ENCODE measurements around the gene HDC.

Gene HDC

DNA sequence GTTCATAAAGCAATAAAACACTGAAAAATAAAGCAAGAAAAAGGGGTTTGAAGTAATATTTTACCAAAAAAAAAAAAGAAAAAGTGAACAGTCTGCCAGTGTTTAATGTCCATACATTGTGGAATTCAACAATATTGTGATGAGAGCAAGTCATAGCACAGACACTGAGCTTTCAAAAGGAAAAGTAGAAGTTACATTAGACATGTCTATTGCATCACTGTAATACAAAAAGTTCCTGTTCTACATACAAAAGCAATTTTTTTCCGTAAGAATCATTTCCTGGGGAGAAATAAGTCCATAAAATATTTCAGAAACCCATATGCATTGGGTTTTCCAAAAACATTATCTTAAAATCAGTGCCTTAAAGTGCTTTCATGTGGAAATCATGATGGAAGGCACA lies 11.8 kb upstream of the HDC start:
- H3K4me1 ChIP-seq (ENCODE audit: control insufficient read depth, insufficient read depth, low read depth, low read length) = peaks cover 5% of the 10 kb centered on the region
- no peak overlapping the region for H4K8ac ChIP-seq (ENCODE audit: low read length)
- no peak overlapping the region for H3K27ac ChIP-seq (ENCODE audit: low read length, poor library complexity, severe bottlenecking)
- H2BK15ac ChIP-seq (ENCODE audit: low read depth, poor library complexity, severe bottlenecking) = no peak overlapping the region
- H3K36me3 ChIP-seq (ENCODE audit: control insufficient read depth in 1 of 2, insufficient read depth in 2 of 2, low read depth in 1 of 2, low read length in 2 of 2) = peaks cover 3% of the 10 kb centered on the region in 2 experiments
- no peak overlapping the region for H2BK12ac ChIP-seq (ENCODE audit: low read length in 2 of 2)
- no peak overlapping the region for H3K18ac ChIP-seq (ENCODE audit: low read depth in 1 of 2, low read length in 2 of 2)
- no peak for DNase-seq
- no peak overlapping the region for H3K9ac ChIP-seq (ENCODE audit: low read length)
- no peak overlapping the region for H2BK5ac ChIP-seq (ENCODE audit: low read depth, low read length, poor library complexity, severe bottlenecking)
- H4K91ac ChIP-seq (ENCODE audit: low read length) = no peak overlapping the region
- peaks cover 1% of the 10 kb centered on the region for H3K79me1 ChIP-seq (replicated peaks; ENCODE audit: low read length, poor library complexity, severe bottlenecking)
- WGBS = no CpG with 5 or more reads among the region's 1 CpG
- no peak overlapping the region for H3K14ac ChIP-seq (ENCODE audit: low read length in 2 of 2)
- no peaks in the 10 kb centered on the region for H3K27me3 ChIP-seq (ENCODE audit: control insufficient read depth in 1 of 2, insufficient read depth in 1 of 2, low read length in 2 of 2)
- no peaks in the 10 kb centered on the region for H3K9me3 ChIP-seq (ENCODE audit: control insufficient read depth, low read length)
- no peak overlapping the region for H2BK120ac ChIP-seq (ENCODE audit: low read depth, low read length)
- H3K4me3 ChIP-seq (ENCODE audit: insufficient read depth in 1 of 2, low read depth in 1 of 2, low read length in 2 of 2) = no peak overlapping the region
- H3K4ac ChIP-seq (ENCODE audit: low read depth in 1 of 2, low read length in 2 of 2) = no peak overlapping the region
- H3K4me2 ChIP-seq (ENCODE audit: low read length, poor library complexity, severe bottlenecking) = no peak overlapping the region
- H3K23ac ChIP-seq (ENCODE audit: low read length in 2 of 2) = no peak overlapping the region
- no peak overlapping the region for H2AK5ac ChIP-seq (ENCODE audit: low read length, severe bottlenecking)
- H2AFZ ChIP-seq (ENCODE audit: low read depth, low read length) = no peak overlapping the region

- no peak overlapping the region for H3K4me3 ChIP-seq (ENCODE audit: insufficient read depth in 1 of 2, low read depth in 1 of 2, low read length in 2 of 2)
- H3K9ac ChIP-seq (ENCODE audit: low read length) = no peak overlapping the region
- no peaks in the 10 kb centered on the region for H3K79me1 ChIP-seq (replicated peaks; ENCODE audit: low read length, poor library complexity, severe bottlenecking)
- H3K23ac ChIP-seq (ENCODE audit: low read length in 2 of 2) = no peak overlapping the region
- no peaks in the 10 kb centered on the region for H3K27me3 ChIP-seq (ENCODE audit: control insufficient read depth in 1 of 2, insufficient read depth in 1 of 2, low read length in 2 of 2)
- no peaks in the 10 kb centered on the region for H3K9me3 ChIP-seq (ENCODE audit: control insufficient read depth, low read length)
- H2AK5ac ChIP-seq (ENCODE audit: low read length, severe bottlenecking) = no peak overlapping the region
- WGBS = 100% methylated on average over 2 of the region's 3 CpGs
- no peak overlapping the region for H2BK120ac ChIP-seq (ENCODE audit: low read depth, low read length)
- peaks cover 0 to 3% of the 10 kb centered on the region in 2 experiments for H3K36me3 ChIP-seq (ENCODE audit: control insufficient read depth in 1 of 2, insufficient read depth in 2 of 2, low read depth in 1 of 2, low read length in 2 of 2)
- H4K8ac ChIP-seq (ENCODE audit: low read length) = no peak overlapping the region
- peaks cover 5% of the 10 kb centered on the region for H3K4me1 ChIP-seq (ENCODE audit: control insufficient read depth, insufficient read depth, low read depth, low read length)
- no peak overlapping the region for H2BK15ac ChIP-seq (ENCODE audit: low read depth, poor library complexity, severe bottlenecking)
- no peak overlapping the region for H2BK12ac ChIP-seq (ENCODE audit: low read length in 2 of 2)
- no peak overlapping the region for H3K18ac ChIP-seq (ENCODE audit: low read depth in 1 of 2, low read length in 2 of 2)
- no peak overlapping the region for H3K4me2 ChIP-seq (ENCODE audit: low read length, poor library complexity, severe bottlenecking)
- H3K4ac ChIP-seq (ENCODE audit: low read depth in 1 of 2, low read length in 2 of 2) = no peak overlapping the region
- no peak overlapping the region for H2BK5ac ChIP-seq (ENCODE audit: low read depth, low read length, poor library complexity, severe bottlenecking)
- no peak for DNase-seq
- H3K14ac ChIP-seq (ENCODE audit: low read length in 2 of 2) = no peak overlapping the region
- no peak overlapping the region for H2AFZ ChIP-seq (ENCODE audit: low read depth, low read length)
- H4K91ac ChIP-seq (ENCODE audit: low read length) = no peak overlapping the region
- H3K27ac ChIP-seq (ENCODE audit: low read length, poor library complexity, severe bottlenecking) = no peak overlapping the region
These were observed 10.4 kb upstream of the HDC start for GRCh38 chr15:50275908-50276307.

DNA sequence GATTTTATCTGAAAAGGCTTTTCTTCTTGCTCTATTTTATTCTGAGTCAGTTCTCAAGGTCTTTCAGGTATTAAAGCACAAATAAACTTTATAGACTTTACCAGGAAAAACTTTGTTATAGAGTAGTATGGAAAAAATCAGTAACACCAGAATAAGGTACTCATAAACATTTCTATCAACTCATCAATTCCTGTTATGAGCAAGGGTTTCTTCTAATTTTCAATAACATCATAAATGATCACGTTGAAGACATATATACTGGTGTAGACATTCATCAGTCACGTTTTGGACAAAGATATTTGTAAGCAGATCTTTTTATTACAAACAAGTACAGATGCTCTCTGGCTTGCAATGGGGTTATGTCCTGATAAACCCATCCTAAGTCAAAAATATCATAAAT lies 9.6 kb upstream of the HDC start:
- no peaks in the 10 kb centered on the region for H3K27me3 ChIP-seq (ENCODE audit: control insufficient read depth in 1 of 2, insufficient read depth in 1 of 2, low read length in 2 of 2)
- H3K9ac ChIP-seq (ENCODE audit: low read length) = no peak overlapping the region
- H2BK15ac ChIP-seq (ENCODE audit: low read depth, poor library complexity, severe bottlenecking) = no peak overlapping the region
- no peak overlapping the region for H3K4me2 ChIP-seq (ENCODE audit: low read length, poor library complexity, severe bottlenecking)
- no peak overlapping the region for H2AK5ac ChIP-seq (ENCODE audit: low read length, severe bottlenecking)
- peaks cover 0 to 3% of the 10 kb centered on the region in 2 experiments for H3K36me3 ChIP-seq (ENCODE audit: control insufficient read depth in 1 of 2, insufficient read depth in 2 of 2, low read depth in 1 of 2, low read length in 2 of 2)
- no peak for DNase-seq
- H4K8ac ChIP-seq (ENCODE audit: low read length) = no peak overlapping the region
- peaks cover under 1% of the 10 kb centered on the region for H3K4me1 ChIP-seq (ENCODE audit: control insufficient read depth, insufficient read depth, low read depth, low read length)
- no peak overlapping the region for H3K23ac ChIP-seq (ENCODE audit: low read length in 2 of 2)
- no peaks in the 10 kb centered on the region for H3K79me1 ChIP-seq (replicated peaks; ENCODE audit: low read length, poor library complexity, severe bottlenecking)
- no peak overlapping the region for H2BK5ac ChIP-seq (ENCODE audit: low read depth, low read length, poor library complexity, severe bottlenecking)
- H3K9me3 ChIP-seq (ENCODE audit: control insufficient read depth, low read length) = no peaks in the 10 kb centered on the region
- no peak overlapping the region for H2BK12ac ChIP-seq (ENCODE audit: low read length in 2 of 2)
- no peak overlapping the region for H2BK120ac ChIP-seq (ENCODE audit: low read depth, low read length)
- no peak overlapping the region for H3K14ac ChIP-seq (ENCODE audit: low read length in 2 of 2)
- no peak overlapping the region for H3K18ac ChIP-seq (ENCODE audit: low read depth in 1 of 2, low read length in 2 of 2)
- H3K27ac ChIP-seq (ENCODE audit: low read length, poor library complexity, severe bottlenecking) = no peak overlapping the region
- H4K91ac ChIP-seq (ENCODE audit: low read length) = no peak overlapping the region
- WGBS = no CpG with 5 or more reads among the region's 2 CpGs
- no peak overlapping the region for H3K4ac ChIP-seq (ENCODE audit: low read depth in 1 of 2, low read length in 2 of 2)
- H2AFZ ChIP-seq (ENCODE audit: low read depth, low read length) = no peak overlapping the region
- no peak overlapping the region for H3K4me3 ChIP-seq (ENCODE audit: insufficient read depth in 1 of 2, low read depth in 1 of 2, low read length in 2 of 2)

DNA sequence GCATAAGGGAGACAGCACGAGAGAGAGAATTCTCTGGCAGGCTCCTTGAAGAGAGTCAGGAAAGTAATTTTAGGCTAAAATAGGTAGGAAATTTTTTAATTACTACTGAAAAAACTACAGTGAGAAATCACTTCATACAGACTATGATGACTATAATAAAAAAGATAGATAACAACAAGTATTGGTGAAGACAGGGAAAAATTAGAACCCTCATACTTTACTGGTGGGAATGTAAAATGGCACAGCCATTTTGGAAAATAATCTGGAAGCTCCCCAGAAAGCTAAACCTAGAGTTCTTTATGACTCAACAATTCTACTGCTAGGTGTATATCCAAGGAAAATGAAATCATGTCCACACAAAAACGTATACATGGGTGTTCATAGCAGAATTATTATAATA lies 2.1 kb upstream of the HDC start:
- H3K27me3 ChIP-seq (ENCODE audit: control insufficient read depth in 1 of 2, insufficient read depth in 1 of 2, low read length in 2 of 2) = peaks cover 12 to 24% of the 10 kb centered on the region in 2 experiments
- H2BK15ac ChIP-seq (ENCODE audit: low read depth, poor library complexity, severe bottlenecking) = no peak overlapping the region
- H3K9ac ChIP-seq (ENCODE audit: low read length) = no peak overlapping the region
- H2BK12ac ChIP-seq (ENCODE audit: low read length in 2 of 2) = no peak overlapping the region
- no peak overlapping the region for H3K14ac ChIP-seq (ENCODE audit: low read length in 2 of 2)
- H3K27ac ChIP-seq (ENCODE audit: low read length, poor library complexity, severe bottlenecking) = no peak overlapping the region
- no peaks in the 10 kb centered on the region for H3K4me1 ChIP-seq (ENCODE audit: control insufficient read depth, insufficient read depth, low read depth, low read length)
- H3K36me3 ChIP-seq (ENCODE audit: control insufficient read depth in 1 of 2, insufficient read depth in 2 of 2, low read depth in 1 of 2, low read length in 2 of 2) = no peaks in the 10 kb centered on the region
- no peak overlapping the region for H3K4me3 ChIP-seq (ENCODE audit: insufficient read depth in 1 of 2, low read depth in 1 of 2, low read length in 2 of 2)
- H3K23ac ChIP-seq (ENCODE audit: low read length in 2 of 2) = no peak overlapping the region
- no peaks in the 10 kb centered on the region for H3K9me3 ChIP-seq (ENCODE audit: control insufficient read depth, low read length)
- H3K4ac ChIP-seq (ENCODE audit: low read depth in 1 of 2, low read length in 2 of 2) = no peak overlapping the region
- no peak overlapping the region for H2BK5ac ChIP-seq (ENCODE audit: low read depth, low read length, poor library complexity, severe bottlenecking)
- no peaks in the 10 kb centered on the region for H3K79me1 ChIP-seq (replicated peaks; ENCODE audit: low read length, poor library complexity, severe bottlenecking)
- no peak overlapping the region for H2AK5ac ChIP-seq (ENCODE audit: low read length, severe bottlenecking)
- no peak overlapping the region for H4K91ac ChIP-seq (ENCODE audit: low read length)
- no peak overlapping the region for H2AFZ ChIP-seq (ENCODE audit: low read depth, low read length)
- H3K18ac ChIP-seq (ENCODE audit: low read depth in 1 of 2, low read length in 2 of 2) = no peak overlapping the region
- WGBS = 100% methylated on average over 1 of the region's 2 CpGs
- no peak for DNase-seq
- no peak overlapping the region for H4K8ac ChIP-seq (ENCODE audit: low read length)
- H3K4me2 ChIP-seq (ENCODE audit: low read length, poor library complexity, severe bottlenecking) = no peak overlapping the region
- no peak overlapping the region for H2BK120ac ChIP-seq (ENCODE audit: low read depth, low read length)

Measured in mesenchymal stem cell (in vitro differentiated cells and primary cell).